IMR-90 (cell line): Measurements from ENCODE around the gene AGPS.

Experiments used
- CHD1 ChIP-seq: IDR thresholded peaks from 2 replicates; pipeline ENCODE4 v1.6.1; 2012; ENCODE audit warnings: low read depth, low read length, improper control_type of control experiment
- FOS ChIP-seq: fragments of 150-350 bp; IDR thresholded peaks from 2 replicates; pipeline ENCODE4 v1.6.1; 2016; ENCODE audit warnings: low read depth, low read length
- MAFK ChIP-seq: IDR thresholded peaks from 2 replicates; pipeline ENCODE4 v1.6.1; 2012; ENCODE audit warnings: low read depth, low read length, improper control_type of control experiment
- POLR2A ChIP-seq: IDR thresholded peaks from 2 replicates; pipeline ENCODE4 v1.6.1; 2012; ENCODE audit warnings: mild to moderate bottlenecking, low read depth, low read length
- RAD21 ChIP-seq: IDR thresholded peaks from 2 replicates; pipeline ENCODE4 v1.6.1; 2012; ENCODE audit warnings: low read length, improper control_type of control experiment
- TF ChIP-seq, protein P1 (sequence below): conservative IDR thresholded peaks from 2 replicates; pipeline ENCODE4 v1.5.1; 2012; ENCODE audit warnings: mild to moderate bottlenecking, low read depth, low read length, improper control_type of control experiment

GRCh38 chr2:177537636-177538035 lies 145.1 kb downstream of the AGPS start:
- TF ChIP-seq, protein P1, sequence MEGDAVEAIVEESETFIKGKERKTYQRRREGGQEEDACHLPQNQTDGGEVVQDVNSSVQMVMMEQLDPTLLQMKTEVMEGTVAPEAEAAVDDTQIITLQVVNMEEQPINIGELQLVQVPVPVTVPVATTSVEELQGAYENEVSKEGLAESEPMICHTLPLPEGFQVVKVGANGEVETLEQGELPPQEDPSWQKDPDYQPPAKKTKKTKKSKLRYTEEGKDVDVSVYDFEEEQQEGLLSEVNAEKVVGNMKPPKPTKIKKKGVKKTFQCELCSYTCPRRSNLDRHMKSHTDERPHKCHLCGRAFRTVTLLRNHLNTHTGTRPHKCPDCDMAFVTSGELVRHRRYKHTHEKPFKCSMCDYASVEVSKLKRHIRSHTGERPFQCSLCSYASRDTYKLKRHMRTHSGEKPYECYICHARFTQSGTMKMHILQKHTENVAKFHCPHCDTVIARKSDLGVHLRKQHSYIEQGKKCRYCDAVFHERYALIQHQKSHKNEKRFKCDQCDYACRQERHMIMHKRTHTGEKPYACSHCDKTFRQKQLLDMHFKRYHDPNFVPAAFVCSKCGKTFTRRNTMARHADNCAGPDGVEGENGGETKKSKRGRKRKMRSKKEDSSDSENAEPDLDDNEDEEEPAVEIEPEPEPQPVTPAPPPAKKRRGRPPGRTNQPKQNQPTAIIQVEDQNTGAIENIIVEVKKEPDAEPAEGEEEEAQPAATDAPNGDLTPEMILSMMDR, result no peak
- TF ChIP-seq CHD1 (no peak), POLR2A (no peak), RAD21 (no peak), MAFK (no peak), FOS (no peak)
